PC-3 (cell line): ENCODE measurements around the gene TMED1. TPM values are rescaled to one million over a fixed set of nuclear protein-coding genes. Genes with fewer than 3 reads are reported as not detected.
"Not testable (repeated sequence)": the region's sequence is repeated elsewhere in the genome, so short reads cannot be mapped to it uniquely, and the experiment has no call there.

Source experiments
- ATAC-seq: fragments of 200-7000 bp; cut with Tn5 transposase; 2 replicates; pipeline ENCODE4 v1.9.1; 2020; ENCODE audit warnings: mild to moderate bottlenecking, moderate library complexity
- BruUV-seq: library from RNA; stranded (reverse); fragments of 400-500 nt; replicated peaks from 2 replicates; lab custom pipeline; 2021; lab: Mats Ljungman, UMichigan
- CTCF ChIA-PET: fragments of 300-600 bp; sonication (Branson Sonifier 250); formaldehyde crosslinking; loops from one replicate; lab custom pipeline; 2022; ENCODE audit warnings: antibody characterized with exemption; lab: Charles Lee
- POLR2A ChIA-PET: fragments of 300-600 bp; sonication (Branson Sonifier 250); formaldehyde crosslinking; loops from one replicate; lab custom pipeline; 2022; ENCODE audit warnings: antibody characterized with exemption; ENCODE audit not compliant: unreplicated experiment; lab: Charles Lee
- DNase-seq: peaks from one replicate; pipeline ENCODE4 v3.0.0-alpha.2; 2015
- H2AFZ ChIP-seq: fragments of 300-600 bp; sonication (generic); 2 replicates; pipeline ENCODE4 v1.6.0; 2016; ENCODE audit warnings: antibody characterized with exemption, low read length
- H3F3A ChIP-seq: fragments of 300-600 bp; sonication (generic); one replicate; pipeline ENCODE4 v1.6.0; 2017; ENCODE audit warnings: antibody characterized with exemption, low read length, control low read depth, mild to moderate bottlenecking; ENCODE audit not compliant: unreplicated experiment
- H3K27ac ChIP-seq: fragments of 300-600 bp; sonication (generic); 2 replicates; pipeline ENCODE4 v1.5.1; 2016; ENCODE audit warnings: mild to moderate bottlenecking, low read length
- H3K27me3 ChIP-seq: fragments of 300-600 bp; sonication (generic); 2 replicates; pipeline ENCODE4 v1.6.1; 2016; ENCODE audit warnings: low read length, mixed read lengths
- H3K36me3 ChIP-seq: fragments of 300-600 bp; sonication (generic); 2 replicates; pipeline ENCODE4 v1.6.1; 2016; ENCODE audit warnings: low read depth, mixed run types, low read length, mixed read lengths
- H3K4me1 ChIP-seq: fragments of 300-600 bp; sonication (generic); 2 replicates; pipeline ENCODE4 v1.5.1; 2016; ENCODE audit warnings: low read length; ENCODE audit not compliant: insufficient read depth
- H3K4me2 ChIP-seq: fragments of 300-600 bp; sonication (generic); 2 replicates; pipeline ENCODE4 v1.6.0; 2016; ENCODE audit warnings: low read length
- H3K4me3 ChIP-seq: fragments of 300-600 bp; sonication (generic); 2 replicates; pipeline ENCODE4 v1.5.1; 2016; ENCODE audit warnings: mild to moderate bottlenecking, low read length, mixed read lengths
- H3K79me2 ChIP-seq: fragments of 300-600 bp; sonication (generic); 2 replicates; pipeline ENCODE4 v1.6.1; 2017; ENCODE audit warnings: low read length, mixed read lengths
- H3K9ac ChIP-seq: fragments of 300-600 bp; sonication (generic); 2 replicates; pipeline ENCODE4 v1.6.0; 2016; ENCODE audit warnings: mild to moderate bottlenecking, low read length
- H3K9me2 ChIP-seq: fragments of 300-600 bp; sonication (generic); replicated peaks from 2 replicates; pipeline ENCODE4 v1.6.1; 2016; ENCODE audit warnings: mixed run types, low read length, mixed read lengths
- H3K9me3 ChIP-seq: fragments of 300-600 bp; sonication (generic); 2 replicates; pipeline ENCODE4 v1.6.1; 2016; ENCODE audit warnings: low read length, mixed read lengths
- H4K20me1 ChIP-seq: fragments of 300-600 bp; sonication (generic); 2 replicates; pipeline ENCODE4 v1.6.1; 2016; ENCODE audit warnings: low read length, mixed read lengths
- EZH2 ChIP-seq: fragments of 300-600 bp; sonication (generic); IDR thresholded peaks from one replicate; pipeline ENCODE4 v1.6.1; 2017; ENCODE audit warnings: antibody characterized with exemption, mild to moderate bottlenecking, low read length; ENCODE audit not compliant: unreplicated experiment
- EZH2phosphoT487 ChIP-seq: fragments of 300-600 bp; sonication (generic); IDR thresholded peaks from 2 replicates; pipeline ENCODE4 v1.6.1; 2018; ENCODE audit warnings: mild to moderate bottlenecking, antibody characterized with exemption, low read length, borderline replicate concordance
- intact Hi-C: fragments of 100-400 bp; cut with micrococcal nuclease; formaldehyde crosslinking; loops from 2 replicates; pipeline ENCODE4 v1.9.0; 2023
- total RNA-seq: library from RNA; depleted of rRNA; stranded (reverse); fragments of >200 nt; gene quantifications from 2 replicates; pipeline ENCODE4 v1.2.3, GENCODE V29; 2014
- TF ChIP-seq, protein P1 (sequence below): fragments of 300-600 bp; sonication (generic); conservative IDR thresholded peaks from 2 replicates; pipeline ENCODE4 v1.5.1; 2017; ENCODE audit warnings: antibody characterized with exemption, low read depth, mild to moderate bottlenecking, low read length

Gene TMED1
- total RNA-seq, 1 experiment from 2014 or later: 81.2 TPM

- Histone ChIP-seq H3K9ac (no peak overlapping the region), H3K79me2 (peaks cover 96% of the 10 kb centered on the region), H4K20me1 (no peaks in the 10 kb centered on the region), H3K9me2 (no peaks in the 10 kb centered on the region), H3K36me3 (no peaks in the 10 kb centered on the region), H3K9me3 (no peaks in the 10 kb centered on the region), H3K4me1 (peaks cover 3% of the 10 kb centered on the region; the same call in 1 of the 2 replicates), H3F3A (no peaks in the 10 kb centered on the region), H2AFZ (no peak overlapping the region), H3K4me3 (no peak overlapping the region), H3K27ac (no peak overlapping the region), H3K4me2 (no peak overlapping the region), H3K27me3 (no peaks in the 10 kb centered on the region)
- intact Hi-C loops: no loop called here
- no TSS peak for BruUV-seq
- ChIA-PET POLR2A (no interaction called here), CTCF (no interaction called here)
- DNase-seq (no peak), ATAC-seq (no peak)
- TF ChIP-seq EZH2phosphoT487 (no peak), EZH2 (no peak)
- TF ChIP-seq, protein P1, sequence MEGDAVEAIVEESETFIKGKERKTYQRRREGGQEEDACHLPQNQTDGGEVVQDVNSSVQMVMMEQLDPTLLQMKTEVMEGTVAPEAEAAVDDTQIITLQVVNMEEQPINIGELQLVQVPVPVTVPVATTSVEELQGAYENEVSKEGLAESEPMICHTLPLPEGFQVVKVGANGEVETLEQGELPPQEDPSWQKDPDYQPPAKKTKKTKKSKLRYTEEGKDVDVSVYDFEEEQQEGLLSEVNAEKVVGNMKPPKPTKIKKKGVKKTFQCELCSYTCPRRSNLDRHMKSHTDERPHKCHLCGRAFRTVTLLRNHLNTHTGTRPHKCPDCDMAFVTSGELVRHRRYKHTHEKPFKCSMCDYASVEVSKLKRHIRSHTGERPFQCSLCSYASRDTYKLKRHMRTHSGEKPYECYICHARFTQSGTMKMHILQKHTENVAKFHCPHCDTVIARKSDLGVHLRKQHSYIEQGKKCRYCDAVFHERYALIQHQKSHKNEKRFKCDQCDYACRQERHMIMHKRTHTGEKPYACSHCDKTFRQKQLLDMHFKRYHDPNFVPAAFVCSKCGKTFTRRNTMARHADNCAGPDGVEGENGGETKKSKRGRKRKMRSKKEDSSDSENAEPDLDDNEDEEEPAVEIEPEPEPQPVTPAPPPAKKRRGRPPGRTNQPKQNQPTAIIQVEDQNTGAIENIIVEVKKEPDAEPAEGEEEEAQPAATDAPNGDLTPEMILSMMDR: no peak
These were observed 42.2 kb upstream of the TMED1 start for GRCh38 chr19:10878253-10878652.

DNA sequence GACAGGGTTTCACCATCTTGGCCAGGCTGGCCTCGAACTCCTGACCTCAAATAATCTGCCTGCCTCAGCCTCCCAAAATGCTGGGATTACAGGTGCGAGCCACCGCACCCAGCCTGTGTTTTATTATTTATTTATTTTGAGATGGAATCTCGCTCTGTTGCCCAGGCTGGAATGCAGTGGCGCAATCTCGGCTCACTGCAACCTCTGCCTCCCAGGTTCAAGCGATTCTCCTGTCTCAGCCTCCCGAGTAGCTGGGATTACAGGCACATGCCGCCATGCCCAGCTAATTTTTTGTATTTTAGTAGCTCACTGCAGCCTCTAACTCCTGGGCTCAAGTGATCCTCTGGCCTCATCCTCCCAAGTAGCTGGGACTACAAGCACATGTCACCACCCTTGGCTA is 41.6 kb upstream of the TMED1 start:
- BruUV-seq, H3K27ac ChIP-seq, POLR2A ChIA-PET, H3K9me2 ChIP-seq, H2AFZ ChIP-seq, ATAC-seq, DNase-seq, H3K9me3 ChIP-seq, H4K20me1 ChIP-seq, H3K9ac ChIP-seq, H3K4me1 ChIP-seq, H3K4me3 ChIP-seq, H3K36me3 ChIP-seq, intact Hi-C loops, CTCF ChIA-PET, H3K4me2 ChIP-seq, H3K27me3 ChIP-seq, H3F3A ChIP-seq: not testable (repeated sequence)
- H3K79me2 ChIP-seq: peaks cover 96% of the 10 kb centered on the region

- Histone ChIP-seq H3K4me1 (peaks cover 8% of the 10 kb centered on the region; the same call in 1 of the 2 replicates), H3F3A (no peaks in the 10 kb centered on the region), H3K79me2 (peaks cover 96% of the 10 kb centered on the region), H3K36me3 (no peaks in the 10 kb centered on the region), H3K27ac (no peak overlapping the region), H3K4me2 (no peak overlapping the region), H3K9me3 (no peaks in the 10 kb centered on the region), H3K9me2 (no peaks in the 10 kb centered on the region), H2AFZ (no peak overlapping the region), H3K27me3 (no peaks in the 10 kb centered on the region), H3K9ac (no peak overlapping the region), H3K4me3 (no peak overlapping the region), H4K20me1 (no peaks in the 10 kb centered on the region)
- TF ChIP-seq EZH2 (no peak), EZH2phosphoT487 (no peak)
- TF ChIP-seq, protein P1: no peak
- no TSS peak for BruUV-seq
- DNase-seq: no peak
- ATAC-seq: no peak
- CTCF ChIA-PET: interaction anchor here (0.5 kb wide), 1 partner anchor 60 kb away, joined by 7 read pairs; no protein-coding TSS in a partner anchor
- POLR2A ChIA-PET: interaction anchor here (0.5 kb wide), 1 partner anchor 9 kb away, joined by 4 read pairs; no protein-coding TSS in a partner anchor
- intact Hi-C loops: no loop called here
These were observed 40.6 kb upstream of the TMED1 start for GRCh38 chr19:10876459-10877240.
